Stimulated activated CD4-positive, alpha-beta T cell treated with anti-CD3 and anti-CD28 coated beads, Interleukin-15, amount 100 ng/mL, for 24 hours (primary cell): ENCODE measurements around the gene INAVA.
"Not testable (repeated sequence)": the region's sequence is repeated elsewhere in the genome, so short reads cannot be mapped to it uniquely, and the experiment has no call there.

Source experiments
- DNase-seq: peaks from one replicate; pipeline ENCODE4 v3.0.0-alpha.2; 2020

Gene INAVA

DNA sequence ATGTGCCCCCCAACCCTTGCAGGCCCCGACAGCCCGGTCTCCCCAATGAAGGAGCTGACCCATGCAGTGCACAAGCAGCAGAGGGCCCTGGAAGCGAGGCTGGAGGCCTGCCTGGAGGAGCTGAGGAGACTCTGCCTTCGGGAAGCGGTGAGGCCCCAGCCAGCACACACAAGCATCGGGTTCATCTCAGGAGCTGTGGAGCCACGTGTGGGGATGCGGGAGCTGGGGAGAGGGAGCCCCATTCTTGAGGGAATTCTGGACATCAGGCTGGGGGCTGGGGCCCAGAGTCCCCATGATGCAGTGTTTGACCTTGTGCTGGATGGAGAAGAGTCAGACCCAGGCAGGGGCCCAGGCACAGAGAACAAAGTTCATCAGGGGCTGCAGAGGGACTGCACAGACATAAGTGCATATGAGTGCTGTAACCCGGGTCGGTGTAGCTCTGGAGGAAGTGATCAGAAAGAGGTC, 4.8 kb downstream of the INAVA start:
- DNase-seq: no peak

DNA sequence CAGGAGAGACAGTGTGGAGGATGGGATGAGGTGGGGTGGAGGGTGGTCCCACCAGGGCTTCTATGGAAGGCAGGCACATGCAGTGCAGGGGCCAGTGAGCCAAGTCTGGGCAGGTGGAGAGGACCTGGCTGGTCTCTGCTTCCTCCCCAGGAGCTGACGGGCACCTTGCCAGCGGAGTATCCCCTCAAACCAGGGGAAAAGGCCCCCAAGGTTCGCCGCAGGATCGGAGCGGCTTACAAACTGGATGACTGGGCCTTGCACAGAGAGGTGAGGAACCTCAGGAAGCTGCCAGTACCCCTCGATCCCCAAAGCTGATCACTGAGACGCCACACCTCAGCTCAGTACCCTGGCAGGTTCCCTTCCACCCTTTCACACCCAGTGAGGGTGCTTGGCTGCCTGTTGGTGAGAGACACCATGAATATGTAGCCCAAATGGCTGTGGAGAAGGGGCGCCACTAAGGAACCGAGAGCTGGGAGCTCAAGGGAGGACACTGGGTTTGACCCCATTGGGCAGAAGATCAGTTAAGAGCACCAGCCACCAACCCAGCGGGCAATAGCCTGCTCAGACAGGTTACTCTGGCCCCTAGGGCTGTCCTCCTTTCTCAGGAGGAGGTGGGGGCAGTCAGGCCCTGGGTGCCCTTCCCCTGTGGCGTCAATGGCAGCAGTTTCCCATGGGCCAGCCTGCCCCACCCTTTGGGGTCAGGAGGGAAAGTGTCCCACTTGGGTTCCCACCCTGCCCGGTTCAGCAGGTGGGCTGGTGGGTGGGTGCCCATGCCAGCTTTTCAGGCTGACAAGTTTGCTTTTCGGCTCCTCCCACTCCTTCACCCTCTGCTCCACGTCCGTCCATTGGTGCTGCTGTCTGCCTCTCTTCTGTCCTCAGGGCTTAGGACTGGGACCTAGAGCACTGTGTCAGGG, 5.5 kb downstream of the INAVA start:
- no peak for DNase-seq

DNA sequence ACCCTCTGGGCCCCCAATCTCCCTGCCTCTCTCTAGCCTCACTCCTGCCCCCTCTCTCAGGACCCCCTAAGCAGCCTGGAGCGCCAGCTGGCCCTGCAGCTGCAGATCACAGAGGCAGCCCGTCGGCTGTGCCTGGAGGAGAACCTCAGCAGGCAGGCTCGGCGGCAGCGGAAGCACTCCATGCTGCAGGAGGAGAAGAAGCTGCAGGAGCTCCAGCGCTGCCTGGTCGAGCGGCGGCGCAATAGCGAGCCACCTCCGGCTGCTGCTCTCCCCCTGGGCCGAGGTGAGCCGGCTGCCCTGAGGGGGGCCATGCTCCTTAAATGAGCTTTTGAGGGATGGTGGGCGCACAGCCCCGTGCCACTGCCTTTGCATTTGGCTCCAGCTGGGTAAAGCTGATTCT, 6.2 kb downstream of the INAVA start:
- no peak for DNase-seq

DNA sequence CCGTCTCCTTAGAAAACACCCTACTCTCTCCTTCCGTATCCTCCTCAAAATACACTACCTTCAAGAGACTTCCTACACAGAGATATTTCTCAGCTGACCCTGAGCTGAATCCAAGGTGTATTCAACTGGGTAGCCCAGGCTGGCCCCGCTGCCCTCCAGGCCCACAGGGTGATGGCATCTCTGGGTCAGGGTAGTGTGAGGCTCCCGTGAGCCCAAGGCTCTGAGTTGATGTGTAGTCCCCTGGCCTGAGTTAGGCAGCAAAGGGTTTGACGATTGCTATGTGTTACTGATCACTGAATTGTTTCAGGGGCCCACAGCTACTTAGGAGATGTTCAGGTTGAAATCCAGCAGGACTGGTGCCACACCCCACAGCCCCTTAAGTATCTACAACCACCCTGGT, 6.7 kb downstream of the INAVA start:
- DNase-seq: no peak

DNA sequence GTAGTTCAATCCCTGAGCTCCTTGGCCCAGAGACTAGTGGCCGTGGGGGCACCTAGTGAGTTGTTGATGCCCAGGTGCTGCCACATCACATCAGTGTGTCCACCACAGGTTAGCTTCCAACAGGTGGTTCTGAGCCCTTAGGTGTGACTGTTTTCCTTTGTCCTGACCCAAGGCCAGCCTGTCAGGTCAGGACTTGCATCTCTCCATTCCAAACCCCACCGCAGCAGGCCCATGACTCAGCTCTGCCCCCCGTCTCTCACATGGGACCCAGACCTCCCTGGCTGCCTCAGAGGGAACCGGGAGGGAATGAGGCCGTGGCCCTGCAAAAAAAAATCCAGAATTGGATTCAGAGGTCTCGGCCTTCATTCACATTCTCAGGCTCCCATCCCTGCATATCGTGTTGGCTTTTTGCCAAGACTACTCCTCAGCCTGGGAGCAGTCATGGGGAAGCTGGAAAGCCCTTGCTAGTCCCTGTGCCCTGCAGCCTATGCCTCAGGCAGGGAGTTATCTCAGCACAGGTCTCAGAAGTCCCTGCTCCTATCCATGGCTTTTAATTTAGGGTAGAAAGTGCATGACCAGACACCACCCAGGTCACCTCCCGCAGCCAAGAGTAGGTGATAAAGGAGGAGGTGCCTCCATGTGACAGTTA, 7.2 kb downstream of the INAVA start:
- no peak for DNase-seq

DNA sequence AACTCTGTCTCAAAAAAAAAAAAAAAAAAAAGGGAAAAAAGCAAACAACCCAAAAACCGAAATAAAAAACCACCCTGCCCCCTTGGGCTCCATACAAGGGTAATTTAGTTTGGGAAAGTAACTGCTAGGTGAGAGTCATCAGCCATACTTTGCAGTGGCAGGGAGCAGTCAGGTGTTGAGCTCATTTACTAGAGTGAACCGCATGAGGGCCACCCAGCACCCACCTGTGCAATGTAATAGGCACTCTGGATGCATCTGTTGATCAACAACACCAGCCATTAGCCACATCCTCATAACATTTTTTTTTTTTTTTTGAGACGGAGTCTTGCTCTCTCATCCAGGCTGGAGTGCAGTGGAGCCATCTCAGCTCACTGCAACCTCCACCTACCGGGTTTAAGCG, 9.1 kb downstream of the INAVA start:
- no peak for DNase-seq

DNA sequence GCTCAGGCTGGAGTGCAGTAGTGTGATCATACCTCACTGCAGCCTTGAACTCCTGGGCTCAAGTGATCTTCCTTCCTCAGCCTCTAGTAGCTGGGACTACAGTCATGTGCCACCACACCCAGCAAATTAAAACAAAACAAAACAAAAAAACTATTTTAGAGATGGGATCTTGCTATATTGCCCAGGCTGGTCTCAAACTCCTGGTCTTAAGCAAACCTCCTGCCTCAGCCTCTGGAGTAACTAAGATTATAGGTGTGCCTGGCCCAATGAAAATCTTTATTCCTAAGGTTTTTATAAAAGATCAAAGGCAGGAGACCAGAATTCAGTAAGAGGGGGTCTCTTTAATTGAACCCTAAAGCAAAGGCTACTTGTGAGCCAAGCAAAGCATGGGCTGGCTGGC, 10.1 kb downstream of the INAVA start:
- no peak for DNase-seq

DNA sequence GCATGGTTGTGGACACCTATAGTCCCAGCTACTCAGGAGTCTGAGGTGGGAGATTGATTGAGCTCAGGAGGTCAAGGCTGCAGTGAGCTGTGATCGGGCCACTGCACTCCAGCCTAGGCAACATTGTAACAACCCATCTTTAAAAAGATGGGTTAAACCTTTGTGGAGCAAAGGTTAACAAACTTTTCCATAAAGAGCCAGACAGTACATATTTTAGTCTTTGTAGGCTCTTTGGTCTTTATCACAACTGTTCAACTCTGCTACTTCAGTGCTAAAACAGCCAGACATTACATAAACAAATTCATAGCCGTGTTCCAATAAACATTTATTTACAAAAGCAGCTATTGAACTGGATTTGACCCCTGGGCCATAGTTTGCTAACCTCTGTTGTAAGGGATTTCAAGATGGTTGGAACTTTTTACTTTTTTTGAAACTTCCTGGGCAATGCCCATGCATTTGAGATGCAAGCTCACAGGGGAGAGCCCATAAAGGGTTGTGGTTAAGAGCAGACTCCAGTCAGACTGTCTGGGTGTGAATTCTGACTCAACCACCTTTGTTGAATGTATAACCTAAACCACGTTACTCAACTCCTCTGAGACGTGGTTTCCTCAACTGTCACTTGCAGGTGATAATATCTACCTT, 10.8 kb downstream of the INAVA start:
- peak; percentile 57 for DNase-seq

DNA sequence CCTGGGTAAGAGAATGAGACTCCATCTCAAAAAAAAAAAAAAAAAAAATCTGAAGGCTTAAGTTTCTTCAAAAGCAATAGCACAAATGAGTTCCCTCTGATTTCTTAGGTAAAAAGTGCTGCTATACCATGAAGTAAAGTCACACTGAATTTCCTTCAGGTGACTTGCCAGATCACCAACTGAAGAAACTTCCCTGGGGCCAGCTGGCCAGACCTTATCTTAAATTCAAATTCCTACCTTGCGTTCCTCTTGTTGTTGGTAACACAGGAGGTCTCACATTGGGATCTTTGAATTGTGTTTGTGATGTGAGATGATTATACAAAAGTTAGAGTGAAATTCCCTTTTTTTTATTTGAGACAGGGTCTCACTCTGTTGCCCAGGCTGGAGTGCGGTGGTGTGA, 11.8 kb downstream of the INAVA start:
- no peak for DNase-seq

DNA sequence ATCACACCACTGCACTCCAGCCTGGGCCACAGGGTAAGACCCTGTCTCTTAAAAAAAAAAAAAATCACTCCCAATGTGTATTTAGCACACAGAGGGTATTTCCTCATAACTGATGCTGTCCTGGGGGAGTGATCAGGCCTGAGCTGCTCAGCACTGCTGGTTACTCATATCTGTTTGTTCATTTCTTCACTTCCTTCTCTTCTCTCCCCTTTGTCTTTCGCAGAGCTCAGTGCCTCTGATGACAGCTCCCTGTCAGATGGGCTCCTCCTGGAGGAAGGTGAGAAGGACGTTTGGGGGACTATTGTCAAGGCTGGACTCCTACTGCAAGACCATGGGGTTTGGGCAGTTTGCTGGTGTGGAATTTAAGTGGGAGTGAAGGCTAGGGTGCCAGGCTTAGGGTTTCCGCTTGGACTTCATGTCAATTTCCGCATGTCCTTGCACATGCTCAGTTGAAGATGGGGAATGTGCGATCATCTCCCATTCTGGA, 13.0 kb downstream of the INAVA start:
- DNase-seq: no peak

DNA sequence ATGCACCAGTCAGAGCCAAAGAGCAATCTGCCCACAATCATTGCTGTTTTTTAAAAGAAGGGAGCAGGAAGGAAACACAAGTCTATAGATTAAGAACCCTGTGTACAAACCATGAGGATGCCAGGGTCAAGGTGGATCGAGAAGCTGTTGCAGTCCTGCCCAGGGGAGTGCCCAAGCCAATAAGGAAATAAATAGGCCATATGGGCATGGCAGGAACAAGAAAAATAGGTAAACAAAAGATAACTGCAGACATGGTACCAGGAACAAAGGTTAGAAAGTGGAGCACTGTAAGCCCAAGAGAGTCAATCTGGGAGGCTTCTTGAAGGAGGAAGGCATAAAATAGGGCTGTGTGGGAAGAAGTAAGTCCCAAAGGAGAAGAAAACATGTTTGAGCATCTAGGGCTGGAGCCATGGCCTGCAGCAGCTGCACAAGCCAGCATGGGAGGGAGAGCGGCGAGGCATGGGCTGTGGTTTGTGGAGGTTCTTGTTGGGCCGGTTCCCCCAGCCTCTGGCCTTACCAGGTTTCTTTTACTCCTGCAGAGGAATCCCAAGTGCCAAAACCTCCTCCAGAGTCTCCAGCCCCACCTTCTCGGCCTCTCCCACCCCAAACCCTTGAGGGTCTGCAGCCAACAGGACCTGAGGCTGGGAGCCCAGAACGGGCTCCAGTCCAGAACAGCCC, 13.6 kb downstream of the INAVA start:
- no peak for DNase-seq

DNA sequence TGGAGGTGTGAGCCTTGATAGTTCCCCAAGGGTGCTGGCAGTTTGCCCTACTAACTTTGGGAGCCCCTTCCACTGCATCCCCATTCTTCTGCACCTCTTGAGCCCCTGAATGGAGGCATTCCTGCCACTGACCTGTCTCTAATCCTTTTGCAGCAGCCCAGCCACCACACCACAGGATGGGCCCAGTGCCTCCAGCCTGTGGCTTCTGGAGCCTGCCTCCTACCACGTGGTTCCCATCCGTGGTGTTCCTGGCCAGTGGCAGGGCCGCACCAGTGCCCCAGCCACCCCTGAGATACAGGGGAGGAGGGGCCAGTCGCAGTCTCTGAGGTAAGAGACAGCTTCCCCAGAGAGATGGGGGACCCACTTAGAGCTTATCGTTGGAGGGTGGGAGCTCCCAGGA, 14.4 kb downstream of the INAVA start:
- no peak for DNase-seq

DNA sequence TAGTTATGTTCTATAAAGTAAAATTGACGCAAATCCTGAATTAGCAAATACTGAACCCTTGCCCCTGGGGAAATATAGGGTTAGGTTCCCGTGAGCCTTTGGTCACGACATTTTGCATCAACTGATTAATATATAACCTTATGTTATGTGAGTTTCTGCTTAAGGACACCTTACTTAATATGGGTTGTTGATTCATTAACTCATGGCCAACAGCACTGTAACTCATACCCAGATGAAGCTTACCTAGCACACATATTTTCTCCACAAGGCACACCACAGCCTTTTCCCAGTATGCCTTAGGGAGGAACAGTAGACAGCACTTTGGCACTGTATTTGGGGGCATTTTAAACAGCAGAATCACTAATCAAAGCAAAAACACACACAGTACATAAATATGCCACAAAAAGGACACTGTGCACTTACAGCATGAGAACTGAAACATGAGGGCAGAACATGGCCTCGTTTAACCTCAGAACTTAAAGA, 15.1 kb downstream of the INAVA start:
- no peak for DNase-seq

DNA sequence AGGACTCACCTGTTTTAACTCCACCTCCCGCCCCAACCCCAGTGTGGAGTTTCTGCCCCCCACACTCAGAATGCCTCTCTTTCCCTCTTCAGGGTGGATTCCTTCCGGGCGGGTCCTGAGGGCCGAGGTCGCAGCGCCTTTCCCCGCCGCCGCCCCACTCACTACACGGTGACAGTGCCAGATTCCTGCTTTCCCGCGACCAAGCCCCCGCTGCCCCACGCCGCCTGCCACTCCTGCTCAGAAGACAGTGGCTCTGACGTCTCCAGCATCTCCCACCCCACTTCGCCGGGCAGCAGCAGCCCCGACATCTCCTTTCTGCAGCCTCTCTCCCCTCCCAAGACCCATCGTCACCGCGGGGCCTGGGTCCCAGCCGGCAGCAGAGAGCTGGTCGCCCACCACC, 16.7 kb downstream of the INAVA start:
- no peak for DNase-seq

DNA sequence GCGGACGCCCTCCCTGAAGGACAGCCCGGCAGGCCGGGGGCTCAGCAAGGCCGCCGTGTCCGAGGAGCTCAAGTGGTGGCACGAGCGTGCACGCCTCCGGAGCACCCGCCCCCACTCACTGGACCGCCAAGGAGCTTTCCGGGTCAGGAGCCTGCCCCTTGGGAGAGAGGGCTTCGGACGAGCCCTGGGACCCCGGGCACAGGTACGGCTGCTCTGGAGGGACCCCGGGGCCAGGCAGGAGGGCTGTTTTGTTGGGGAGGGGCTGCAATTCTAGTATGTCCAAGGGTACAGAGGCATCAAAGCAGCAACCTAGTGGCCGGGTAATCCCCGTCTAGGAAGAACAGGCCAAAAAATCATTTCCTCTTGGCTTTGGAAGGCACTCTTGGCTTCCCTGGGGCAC, 17.2 kb downstream of the INAVA start:
- DNase-seq: not testable (repeated sequence)

DNA sequence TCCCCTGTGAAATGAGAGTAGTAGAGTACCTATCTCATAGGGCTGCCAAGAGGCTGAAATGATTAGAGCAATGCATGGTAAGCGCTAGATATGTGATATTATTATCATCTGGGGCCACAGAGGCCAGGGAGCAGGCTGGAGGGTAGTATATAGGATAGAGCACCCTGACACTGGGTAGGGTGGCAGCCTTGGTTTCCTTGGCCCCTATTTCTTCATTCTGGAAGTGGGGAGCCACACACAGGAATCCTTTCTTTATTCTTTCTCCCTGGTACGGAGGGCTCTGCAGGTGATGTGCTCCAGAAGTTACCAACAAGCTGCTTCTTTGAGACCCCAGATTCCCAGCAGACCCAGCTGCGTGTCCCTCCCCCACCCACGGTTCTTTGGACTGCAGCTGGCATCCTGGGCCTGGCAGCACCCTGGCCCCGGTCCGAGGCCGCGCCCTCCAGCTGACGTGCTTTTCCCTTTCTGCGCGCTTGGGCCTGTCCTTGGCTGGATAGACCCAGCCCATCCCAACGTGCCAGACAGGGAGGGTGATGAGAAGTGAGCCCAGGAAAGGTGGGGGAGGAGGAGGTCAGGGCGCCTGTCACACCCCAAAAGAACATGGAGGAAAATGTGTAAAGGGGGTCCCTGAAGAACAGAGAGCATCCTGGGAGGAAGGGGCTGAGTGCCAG, 18.2 kb downstream of the INAVA start:
- DNase-seq: no peak

DNA sequence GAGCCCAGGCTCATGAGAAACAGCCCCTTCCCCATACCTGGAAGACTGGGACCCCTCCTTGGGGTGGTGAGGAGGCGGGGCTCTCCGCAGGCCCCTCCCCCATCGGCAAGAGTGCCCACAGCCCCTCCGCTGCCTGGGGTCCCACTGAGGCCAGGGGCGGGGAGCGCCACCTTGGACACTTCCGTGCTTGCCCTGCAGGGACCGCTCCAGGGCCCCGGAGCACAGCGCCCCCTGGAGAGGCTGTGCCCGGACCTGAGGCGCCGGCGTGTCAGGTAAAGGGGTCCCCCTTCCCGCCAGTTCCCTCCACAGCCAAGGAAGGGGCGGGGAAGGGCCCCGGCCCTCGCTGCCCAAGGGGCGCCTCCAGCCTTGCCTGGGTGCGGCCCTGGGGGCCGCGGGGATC, 21.5 kb downstream of the INAVA start:
- no peak for DNase-seq

DNA sequence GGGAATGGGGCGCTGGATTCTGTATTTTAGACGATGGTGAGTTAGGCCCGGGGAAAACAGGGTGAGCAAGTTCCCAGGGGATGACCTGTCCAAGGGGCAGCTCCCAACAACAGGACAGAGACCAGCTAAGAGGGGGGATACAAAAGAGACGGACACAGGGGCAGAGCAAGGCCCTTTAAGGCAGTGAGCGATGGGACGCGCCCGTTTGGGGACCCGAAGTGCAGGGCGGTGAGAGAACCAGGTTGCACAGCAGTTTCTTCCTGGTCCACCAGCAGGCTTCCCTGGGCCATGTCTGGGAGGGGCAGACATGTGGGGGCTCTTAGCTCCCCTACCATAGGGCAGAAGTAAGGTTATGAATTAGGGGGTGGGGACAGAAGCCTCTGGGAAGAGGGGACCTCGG, 22.0 kb downstream of the INAVA start:
- no peak for DNase-seq

DNA sequence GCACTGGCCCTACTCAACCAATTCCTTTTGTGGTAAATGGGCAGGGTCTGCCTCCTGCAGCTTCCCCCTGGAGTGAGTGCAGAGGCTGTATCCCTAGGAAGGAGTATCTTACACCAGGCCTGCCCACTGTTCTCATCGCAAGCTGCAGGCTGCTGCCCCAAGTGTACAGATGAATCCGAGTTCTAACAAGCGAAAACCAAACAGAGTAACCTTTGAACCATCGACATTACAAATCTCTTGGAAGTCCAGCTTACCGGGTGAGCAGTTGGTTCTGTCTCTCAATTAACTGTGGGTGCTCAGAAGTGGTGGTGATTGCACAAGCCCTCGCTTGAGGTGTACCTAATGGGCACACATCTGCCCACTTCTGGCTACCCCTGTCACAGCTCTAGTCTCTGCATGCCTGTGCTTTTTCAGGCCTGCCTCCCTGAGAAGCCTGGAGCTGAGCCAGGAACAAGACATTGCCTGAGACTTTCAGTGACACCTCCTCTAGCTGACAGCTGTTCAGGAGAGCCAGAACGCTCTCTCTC, 22.7 kb downstream of the INAVA start:
- DNase-seq: no peak

DNA sequence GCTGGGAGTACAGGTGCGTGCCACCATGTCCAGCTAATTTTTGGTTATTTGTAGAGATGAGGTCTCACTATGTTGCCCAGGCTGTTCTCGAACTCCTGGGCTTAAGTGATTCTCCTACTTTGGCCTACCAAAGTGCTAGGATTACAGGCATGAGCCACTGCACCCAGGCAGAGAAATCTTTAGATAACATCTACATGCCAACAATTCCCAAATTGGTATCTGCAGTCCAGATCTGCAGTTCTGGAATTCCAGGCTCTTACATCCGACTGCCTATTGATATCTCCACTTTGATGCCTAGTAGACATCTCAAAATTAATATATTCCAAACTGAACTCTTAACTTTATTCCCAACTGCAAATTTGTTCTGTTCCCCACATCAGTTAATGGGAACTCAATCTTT, 23.3 kb downstream of the INAVA start:
- DNase-seq: no peak

DNA sequence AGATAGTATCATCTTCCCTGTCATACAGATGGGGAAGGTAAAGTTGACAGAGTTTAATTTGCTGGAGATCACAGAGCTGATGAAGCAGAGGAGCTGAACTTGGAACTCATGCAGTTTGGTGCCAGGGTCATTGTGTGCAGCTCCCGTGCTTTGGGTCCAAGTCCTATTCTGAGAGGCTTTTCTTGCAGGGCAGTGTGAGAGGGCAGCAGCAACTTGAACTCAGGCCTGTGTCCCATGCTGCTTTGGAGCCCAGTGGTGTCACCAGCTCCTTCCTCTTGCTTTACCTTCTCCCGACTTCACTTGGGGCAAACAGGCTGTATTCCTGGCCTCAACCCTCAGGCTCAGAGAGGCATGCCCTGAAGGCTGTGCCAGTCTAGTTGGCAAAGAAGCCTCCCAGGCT, 24.7 kb downstream of the INAVA start:
- DNase-seq: no peak

DNA sequence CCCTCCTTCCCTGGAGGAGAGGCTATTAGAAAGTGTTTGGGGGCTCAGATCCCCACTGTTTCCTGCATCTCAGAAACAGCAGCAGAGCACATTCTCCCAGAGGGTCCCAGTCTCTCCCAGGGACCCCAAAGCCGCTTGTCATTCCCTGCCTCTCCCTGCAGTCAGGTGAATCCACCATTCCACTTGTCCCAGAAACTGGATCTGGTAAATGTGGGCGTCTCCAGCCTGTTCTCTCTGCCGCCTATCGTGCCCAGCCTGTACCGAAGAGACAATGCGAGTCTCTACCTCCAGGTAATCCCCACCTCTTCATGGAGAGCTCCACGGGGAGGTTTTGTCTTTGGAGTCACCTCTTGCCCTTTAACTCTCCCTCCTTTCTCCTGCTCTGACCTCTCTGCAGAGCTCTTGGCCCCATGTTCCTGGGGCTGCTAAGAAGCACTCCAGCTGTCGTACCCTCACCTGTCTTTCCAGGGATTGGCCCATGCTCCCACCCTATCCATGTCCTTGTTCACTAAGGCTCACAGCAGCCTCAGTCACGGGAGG, 26.9 kb downstream of the INAVA start:
- DNase-seq: no peak
